GM21526 (cell line): ENCODE data around the gene OSBPL3.
"Not testable (repeated sequence)": the region's sequence is repeated elsewhere in the genome, so short reads cannot be mapped to it uniquely, and the experiment has no call there.

ENCODE experiments used
- ATAC-seq: cut with Tn5 transposase; IDR thresholded peaks from one replicate; pipeline ENCODE4 v1.9.1; 2021; ENCODE audit warnings: moderate library complexity; ENCODE audit not compliant: unreplicated experiment, low FRiP score

OSBPL3 gene

DNA sequence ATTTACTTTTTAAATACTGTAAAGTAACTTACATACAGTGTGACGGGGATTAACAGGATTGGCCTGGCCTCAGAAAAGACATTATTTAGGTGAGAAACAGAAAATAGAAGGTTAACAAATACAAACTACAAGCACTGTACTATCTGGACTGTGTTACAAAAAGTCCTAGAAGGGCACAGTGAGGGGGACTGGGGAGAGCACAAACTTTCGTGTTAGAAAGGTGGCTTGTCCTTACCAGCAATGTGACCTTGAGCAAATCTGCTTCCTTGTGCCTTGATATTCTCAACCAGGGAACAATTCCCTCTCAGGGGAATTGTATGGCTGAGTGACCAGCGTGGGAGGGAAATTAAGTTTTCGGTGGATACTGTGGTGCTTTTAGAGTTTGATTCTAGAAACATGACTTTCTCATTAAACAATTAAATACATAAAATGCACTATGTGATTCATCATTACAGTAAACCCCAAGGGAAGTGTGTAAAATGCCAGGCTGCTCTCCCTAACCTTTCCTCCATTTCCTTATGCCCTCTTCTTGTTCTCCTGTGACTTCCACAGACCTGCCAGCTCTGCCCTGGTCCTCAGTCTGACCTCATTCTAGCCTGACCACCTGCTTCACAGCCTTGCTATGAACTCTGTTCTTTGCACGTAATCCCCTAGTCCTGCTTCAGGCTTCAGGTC, 57.7 kb downstream of the OSBPL3 start:
- ATAC-seq, result no peak

DNA sequence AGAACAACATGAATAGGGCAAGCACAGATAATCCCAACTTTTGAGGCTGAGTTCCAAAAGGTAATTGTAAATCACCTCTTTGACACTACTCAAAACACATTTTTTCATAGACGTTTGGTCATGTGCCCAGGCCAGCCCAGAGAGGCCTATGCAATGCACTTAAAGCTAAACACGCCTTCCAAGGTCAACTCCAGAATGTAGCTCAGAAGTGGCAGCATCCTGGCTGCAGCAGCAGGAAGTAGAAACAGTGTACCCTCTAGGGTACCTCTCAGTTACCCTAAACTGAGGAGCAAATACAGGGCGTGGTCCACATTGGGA, 58.7 kb downstream of the OSBPL3 start:
- ATAC-seq, result no peak

DNA sequence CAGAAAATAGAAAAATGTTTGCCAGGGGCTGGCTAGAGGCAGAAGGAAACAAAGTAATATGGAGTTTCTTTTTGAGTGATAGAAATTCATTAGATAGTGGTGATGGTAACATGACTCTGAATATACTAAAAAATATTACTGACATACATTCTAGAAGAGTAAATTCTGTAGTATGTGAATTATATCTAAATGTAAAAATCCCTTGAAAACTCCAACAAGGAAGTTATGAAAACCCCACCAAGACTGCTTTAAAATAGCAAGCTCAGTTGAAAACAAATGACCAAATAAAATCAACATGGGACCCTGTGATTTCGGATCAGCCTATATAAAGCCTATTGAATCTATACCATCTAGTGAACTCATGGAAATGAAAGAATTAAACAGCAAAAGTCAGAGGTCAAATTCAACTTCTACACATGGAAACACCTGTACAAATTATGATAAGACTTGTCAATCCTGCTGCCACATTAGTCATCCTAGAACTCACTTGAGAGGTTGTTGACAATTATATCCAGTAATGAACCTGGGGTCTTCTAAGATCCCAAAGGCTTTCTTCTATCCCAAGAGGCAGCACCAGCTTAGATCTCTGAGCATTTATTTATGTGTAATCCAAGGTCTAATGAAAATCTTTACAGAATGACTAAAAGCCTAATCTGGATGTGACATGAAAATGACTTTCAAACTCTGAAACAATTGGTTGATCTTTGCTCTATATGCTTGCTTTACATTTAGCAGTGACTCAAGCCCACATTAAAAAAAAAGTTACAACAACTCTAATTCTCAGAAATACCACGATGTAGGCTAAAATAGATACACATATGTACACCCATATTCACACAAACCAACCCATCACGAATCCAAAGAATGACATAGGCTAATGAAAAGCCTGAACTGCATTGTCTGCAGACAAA, 59.3 kb downstream of the OSBPL3 start:
- no peak for ATAC-seq

DNA sequence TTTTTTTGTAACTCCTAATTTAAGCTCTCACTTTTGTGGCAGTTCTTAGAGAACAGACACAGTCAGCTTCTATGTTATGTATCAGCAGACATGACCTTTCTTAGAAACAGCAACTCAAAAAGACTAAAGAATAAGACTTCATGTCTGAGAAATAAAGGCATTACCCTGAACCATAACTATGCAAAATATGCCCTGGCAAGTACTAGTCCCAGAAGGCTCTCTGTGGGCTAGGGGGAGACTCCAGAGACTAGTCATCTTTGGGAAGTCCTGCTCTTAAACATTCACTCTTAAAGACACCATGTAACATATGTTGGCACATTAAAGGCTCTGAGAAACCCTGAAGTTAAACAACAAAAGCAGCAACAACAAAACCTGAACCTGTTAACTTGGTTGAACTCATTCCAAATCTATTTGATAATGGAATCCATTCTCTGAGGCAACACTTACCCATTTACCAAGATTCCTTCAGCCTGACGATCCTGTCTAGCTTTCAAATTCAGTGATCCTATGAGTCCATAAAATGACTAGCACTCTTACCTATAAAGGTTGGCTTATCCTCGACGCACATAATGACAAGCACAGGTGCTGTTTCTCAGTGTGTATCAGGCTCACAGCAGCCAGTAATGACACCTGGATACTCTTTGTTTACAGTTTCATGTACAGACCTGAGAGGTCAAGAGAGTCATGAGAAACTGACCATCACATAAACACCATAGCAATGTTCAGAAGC, 62.3 kb downstream of the OSBPL3 start:
- peak; percentile 52 for ATAC-seq

DNA sequence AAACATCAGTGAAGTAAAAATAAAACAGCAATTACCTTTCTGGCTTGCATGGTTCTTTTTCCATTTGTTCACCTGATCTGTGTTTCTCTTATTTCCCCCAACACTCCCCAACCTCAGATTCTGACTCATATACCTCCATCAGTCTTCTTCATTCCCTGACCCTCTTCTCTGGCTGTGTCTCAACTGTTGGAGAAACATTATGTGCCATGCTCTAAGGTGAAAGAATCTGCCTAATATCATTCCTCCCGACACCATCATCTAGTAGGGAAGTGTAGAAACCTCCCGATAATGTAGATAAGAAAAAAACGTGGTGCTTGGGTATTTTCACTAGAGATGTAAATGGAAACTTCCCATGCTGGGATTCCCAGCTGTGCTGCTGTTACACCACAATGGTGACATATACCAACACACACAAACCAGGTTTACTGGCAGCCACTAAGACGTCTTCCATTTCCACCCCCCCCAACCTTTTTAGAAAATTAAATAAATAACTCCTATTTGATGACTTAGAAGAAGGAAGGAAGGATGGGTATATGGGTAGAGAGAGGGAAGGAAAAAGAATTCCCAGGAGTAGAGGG, 63.4 kb downstream of the OSBPL3 start:
- ATAC-seq, result no peak

DNA sequence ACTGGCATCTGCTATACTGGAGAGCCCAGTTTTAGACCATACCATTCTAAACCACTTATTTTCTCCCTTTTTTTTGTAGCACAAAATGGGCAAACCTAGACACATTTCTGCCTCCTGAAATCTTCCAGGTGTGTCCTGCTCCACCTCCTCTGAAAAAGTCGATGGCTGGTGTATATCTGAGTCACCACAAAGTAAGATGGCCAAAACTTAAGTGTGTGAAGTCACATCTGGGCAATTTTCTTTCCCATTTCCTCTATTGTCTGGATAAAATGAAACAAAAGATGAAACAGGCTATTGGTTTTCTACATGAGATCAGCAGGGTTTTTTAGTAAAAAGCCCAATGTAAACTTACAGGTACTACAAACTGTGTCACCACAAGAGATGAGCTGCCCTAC, 65.5 kb downstream of the OSBPL3 start:
- no peak for ATAC-seq

DNA sequence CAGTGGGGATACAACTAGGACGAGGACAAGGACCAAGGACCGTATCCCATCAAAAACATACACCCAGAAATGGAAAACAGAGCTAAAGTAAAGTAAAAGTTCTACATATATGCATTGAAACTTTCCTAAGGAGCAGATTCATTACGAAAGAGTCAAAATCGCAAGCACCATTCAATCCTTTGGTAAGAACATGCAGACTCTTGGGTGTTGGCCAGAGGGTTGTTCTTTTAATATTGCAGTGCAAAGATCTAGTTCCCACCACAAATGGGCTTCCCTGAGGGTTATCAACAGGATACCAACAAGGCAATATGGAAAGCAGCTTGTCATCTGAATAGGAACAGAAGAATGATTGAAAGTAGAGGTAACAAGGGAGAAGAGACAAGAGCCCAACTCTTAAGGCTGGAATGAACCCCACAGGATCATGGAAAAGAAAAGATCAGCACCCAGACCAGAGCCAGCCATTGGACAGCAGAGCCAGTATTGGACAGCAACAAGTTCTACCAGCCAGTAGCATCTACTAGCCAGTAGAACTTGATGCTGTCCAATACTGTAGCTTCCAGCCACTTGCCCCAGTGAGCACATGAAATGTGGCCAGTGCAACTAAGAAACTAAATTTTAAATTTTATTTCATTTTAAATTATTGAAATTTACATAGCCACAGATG, 66.0 kb downstream of the OSBPL3 start:
- no peak for ATAC-seq

DNA sequence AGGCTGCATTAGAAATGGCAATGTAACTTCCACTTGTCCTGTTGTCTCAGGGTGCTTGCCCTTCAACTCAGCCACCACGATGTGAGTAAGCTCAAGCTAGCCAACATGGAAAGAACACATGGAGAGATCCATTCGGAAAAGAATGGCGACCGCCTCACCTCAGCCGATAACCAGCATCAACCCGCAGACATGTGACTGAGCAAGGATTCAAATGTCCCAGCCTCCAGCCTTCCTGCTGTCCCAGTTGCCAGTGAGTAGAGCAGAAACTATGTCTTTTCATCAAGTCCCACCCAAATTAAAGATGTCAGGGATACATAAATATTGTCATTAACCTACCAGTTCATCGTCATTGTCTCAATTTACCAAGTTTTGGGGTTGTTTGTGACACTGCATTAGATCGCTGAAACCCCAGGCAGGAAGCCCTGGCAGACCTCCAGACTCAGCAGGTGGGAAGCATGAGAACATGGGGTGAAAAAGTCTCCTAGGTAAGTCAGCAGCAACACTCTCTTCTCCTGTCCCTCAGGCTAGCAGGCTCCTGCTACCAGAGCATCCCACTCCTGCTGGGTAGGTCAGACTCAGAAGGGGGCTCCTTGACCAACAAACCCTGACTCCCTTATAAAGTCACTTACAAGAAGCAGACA, 67.0 kb downstream of the OSBPL3 start:
- no peak for ATAC-seq

DNA sequence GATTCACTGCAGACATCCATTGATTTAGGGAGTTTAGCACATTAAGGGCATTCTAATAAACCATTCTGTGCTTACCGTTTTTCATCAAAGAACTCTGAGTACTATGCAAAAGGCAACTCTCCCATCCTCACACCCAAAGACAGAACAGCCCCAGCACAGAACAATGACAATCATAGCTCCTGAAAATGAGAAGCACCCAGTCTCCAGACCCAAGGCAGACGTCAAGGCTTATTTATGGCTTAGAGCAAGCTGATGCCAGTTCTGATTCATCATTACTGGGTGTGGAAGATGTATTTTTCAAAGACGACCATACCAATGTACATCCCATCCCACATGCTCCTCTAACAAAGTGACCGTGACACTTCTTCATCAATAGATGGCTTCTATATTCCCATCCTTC, 67.6 kb downstream of the OSBPL3 start:
- no peak for ATAC-seq

DNA sequence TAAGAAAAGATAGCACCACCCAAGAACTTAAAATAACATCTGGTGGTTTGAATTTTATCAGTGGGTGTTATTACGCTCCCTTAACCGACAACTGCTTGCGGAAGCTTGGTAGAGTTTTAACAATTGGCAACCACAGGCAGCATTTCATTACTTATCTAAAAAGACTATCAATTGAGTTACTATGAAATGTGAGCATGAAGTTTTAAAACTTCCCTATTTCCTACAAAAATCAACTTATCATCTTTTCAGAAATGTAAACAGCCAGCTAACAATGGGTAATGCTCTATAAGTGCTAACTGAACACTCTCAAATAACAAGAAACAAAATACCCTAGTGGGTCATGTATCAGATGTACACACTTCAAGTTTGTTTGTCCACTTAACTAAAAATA, 68.8 kb downstream of the OSBPL3 start:
- no peak for ATAC-seq

DNA sequence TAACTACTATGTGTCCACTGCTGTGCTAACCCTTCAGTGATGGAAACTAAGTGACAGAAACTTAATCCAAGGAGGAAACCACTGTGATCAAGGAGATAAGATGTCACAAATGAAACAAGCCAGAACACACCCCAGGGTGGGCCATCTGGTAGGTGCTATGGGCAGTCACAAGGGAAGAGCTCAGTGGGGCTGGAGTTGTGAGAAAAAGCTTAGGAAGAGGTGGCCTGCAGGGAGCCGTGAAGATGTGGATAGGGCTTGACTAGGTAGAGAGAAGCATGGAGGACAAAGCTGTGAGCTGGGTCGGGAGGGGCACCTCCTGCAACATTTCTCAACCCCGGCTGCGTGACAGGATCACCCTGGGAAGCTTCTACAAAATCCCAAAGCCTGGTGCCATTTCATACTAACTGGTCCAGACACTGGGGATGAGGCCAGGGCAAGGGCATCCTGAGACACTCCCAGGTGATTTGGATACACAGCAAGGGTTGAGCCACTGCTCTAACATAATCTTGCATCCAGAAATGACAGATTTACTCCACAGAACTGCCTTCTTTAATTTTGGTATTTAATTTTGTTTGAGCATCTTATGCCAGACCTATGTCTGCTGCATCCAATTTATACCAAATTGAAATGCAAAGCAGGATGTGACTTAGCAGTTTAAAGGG, 69.3 kb downstream of the OSBPL3 start:
- no peak for ATAC-seq

DNA sequence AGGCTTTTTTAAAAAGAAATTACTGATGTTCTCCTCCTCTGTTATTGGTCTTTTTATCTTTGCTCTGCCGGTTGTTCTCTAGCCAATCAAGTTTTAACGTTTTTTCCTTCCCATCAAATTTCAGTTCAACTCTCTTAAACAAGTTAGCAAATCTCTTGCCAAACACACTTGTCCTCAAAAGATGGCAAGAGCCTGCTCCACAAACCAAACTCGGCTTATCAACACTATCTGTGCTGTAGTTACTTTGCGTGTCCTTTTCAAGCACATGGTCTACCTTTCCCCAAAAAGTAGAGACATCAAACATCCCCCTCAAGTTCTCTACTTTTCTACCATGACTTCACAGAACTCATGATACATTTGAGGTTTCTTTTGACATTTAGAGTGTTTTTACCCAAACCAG, 71.3 kb downstream of the OSBPL3 start:
- ATAC-seq, result no peak

DNA sequence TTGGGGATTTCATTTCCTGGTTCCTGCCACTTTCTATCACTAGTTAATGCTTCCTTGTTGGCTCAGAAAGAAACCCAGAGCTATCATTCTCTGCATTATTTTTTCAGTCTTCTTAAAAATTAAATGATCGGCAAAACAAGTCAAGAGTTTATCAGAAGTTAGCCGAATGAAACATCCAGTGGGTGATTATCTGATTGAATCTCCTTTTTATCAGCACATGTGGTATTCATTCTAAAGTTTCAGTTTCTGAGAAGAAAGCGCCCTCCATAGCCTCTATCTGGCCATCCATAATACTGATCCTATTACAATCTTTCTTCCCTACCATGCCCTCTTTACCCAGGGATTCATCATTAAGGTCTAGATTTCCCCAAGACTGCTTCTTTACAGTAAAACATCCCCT, 71.8 kb downstream of the OSBPL3 start:
- no peak for ATAC-seq

DNA sequence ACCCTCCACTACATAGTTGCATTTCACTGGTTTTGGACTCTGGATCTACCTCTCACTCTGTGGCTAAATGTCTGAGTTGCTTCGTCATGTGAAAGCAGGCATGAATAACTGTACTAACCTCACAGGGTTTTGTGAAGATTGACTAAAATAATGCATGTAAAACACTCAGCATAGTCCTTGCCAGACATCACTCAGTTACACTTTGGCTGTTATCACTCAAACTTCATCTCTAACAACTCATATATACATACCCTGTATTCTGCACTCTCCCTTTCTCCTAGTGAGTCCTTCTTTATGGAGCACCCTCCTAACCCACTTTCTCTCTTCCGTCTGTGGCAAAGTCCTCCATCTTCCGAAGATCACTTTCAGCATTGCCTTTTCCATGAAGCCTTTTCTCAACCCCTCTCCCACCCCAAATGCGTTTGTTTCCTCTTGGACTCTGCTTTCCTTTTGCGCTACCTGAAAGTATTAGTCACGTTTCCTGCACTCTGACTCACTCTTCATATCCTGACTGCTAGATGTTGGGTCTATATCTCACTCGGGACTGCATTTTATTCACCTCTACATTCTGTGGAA, 72.6 kb downstream of the OSBPL3 start:
- ATAC-seq, result no peak

DNA sequence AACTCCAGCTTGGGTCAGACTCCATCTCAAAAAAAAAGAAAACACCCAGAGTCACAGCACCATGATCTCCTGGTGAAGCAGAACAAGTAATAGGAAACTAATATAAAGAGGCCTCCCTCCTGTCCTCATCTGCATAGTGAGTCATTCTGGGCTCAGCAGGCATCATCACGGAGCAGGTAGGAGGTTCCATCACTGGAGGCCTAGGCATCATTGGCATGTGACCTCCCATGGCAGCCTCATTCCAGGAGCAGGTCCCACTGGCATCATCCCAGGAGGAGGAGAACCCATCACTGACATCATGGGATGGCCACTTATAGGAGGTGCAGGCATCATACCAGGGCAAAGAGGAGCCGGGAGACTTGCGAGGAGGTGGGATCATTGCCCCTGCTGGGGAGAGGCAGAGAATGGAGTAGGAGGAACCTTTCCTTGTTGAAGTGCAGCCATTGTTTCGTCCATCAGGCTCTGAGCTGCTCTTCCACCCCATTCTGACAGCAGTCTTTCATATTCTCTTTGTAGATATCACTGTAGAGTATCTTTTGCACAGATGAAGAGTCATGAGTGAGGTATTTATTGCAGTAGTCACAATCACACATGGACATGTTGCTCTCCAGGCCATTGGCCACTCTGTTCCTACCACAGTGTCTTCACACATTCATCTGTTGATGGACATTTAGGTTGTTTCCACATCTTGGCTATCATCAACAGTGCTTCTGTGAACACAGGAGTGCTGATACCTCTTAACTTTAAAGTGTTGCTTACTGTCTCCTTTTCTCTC, 73.8 kb downstream of the OSBPL3 start:
- ATAC-seq, result no peak

DNA sequence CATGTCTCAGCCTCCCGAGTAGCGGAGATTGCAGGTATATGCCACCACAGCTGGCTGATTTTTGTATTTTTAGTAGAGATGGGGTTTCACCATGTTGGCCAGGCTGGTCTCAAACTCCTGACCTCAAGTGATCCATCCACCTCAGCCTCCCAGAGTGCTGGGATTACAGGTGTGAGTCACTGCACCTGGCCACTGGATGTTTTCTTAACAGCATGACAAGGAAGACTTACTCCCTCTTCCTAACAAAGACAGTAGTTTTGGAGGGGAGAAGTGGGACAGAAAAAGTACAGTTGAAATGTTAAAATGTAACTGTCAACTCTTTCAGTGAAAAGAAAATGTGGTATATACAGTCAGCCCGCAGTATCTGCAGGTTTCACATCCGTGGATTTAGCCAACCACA, 76.0 kb downstream of the OSBPL3 start:
- ATAC-seq, result not testable (repeated sequence)

DNA sequence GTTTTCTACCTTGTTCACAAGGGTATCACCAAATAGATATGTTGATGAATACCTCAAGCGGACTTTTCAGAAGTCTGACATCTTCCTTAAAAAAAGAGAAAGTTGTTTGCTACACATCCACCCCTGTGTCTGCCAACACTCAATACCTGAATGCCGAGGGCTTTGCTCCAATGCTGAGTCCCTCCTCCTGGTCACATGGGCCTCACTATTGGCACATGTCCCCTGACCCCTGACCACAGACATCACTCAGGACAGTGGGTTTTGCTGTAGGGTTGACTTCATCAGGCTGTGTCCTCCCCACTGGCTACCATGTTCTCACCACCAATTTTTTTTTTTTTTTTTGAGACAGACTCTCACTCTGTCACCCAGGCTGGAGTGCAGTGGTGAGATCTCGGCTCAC, 76.4 kb downstream of the OSBPL3 start:
- no peak for ATAC-seq

DNA sequence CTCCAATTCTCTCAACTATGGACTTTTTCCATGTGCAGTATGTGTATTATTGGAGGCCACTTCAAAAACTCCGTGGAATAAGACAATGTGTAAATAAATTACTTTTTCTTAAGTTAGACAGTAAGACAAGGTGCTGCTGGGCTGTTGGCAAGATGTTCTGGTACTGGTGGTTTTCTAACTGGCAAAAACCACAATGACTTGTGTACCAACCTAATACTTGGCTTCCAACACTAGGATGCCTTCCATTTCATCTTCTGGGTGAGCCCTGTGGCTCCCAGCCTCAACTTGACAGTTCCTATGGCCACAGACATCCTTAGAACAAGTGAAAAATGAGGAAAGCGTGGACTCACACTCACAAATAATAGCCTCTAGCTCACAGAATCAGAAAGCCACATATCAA, 77.0 kb downstream of the OSBPL3 start:
- ATAC-seq, result no peak

DNA sequence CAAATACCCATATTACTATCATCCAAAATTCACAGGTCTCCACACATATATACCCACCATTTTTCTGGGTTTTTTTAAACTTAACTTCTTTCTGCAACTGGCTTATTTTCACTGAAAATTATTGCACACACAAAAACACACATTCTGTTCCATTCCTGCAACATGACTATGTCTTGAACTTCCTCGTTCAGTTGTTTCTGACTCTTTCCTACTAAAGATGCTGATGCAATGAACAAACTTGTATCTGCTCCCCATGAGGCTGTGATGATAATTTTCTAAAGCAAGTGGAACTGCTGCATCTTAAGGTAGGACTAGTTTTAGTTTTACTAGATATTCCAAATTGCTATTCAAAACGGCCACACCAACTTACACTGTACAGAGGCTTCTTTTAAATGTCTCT, 77.7 kb downstream of the OSBPL3 start:
- no peak for ATAC-seq
